Neural cell (in vitro differentiated cells): Measurements from ENCODE around the gene DGKG.

ENCODE experiments used
- EP300 ChIP-seq: fragments of 450-650 bp; conservative IDR thresholded peaks from 2 replicates; pipeline ENCODE4 v1.6.1; 2014; ENCODE audit warnings: antibody characterized with exemption, mild to moderate bottlenecking, moderate library complexity; ENCODE audit not compliant: poor library complexity, severe bottlenecking
- EZH2 ChIP-seq: fragments of 200-600, 300-800 bp; shearing (Covaris generic), sonication (generic); IDR thresholded peaks from 2 replicates; pipeline ENCODE4 v1.6.1; 2014; ENCODE audit warnings: antibody characterized with exemption, low read length, borderline replicate concordance, mild to moderate bottlenecking; ENCODE audit not compliant: insufficient read depth, poor library complexity, severe bottlenecking
- POLR2AphosphoS5 ChIP-seq: IDR thresholded peaks from 2 replicates; pipeline ENCODE4 v1.6.1; 2012
- RAD21 ChIP-seq: fragments of 450-650 bp; conservative IDR thresholded peaks from 2 replicates; pipeline ENCODE4 v1.6.1; 2014; ENCODE audit warnings: antibody characterized with exemption, mild to moderate bottlenecking, moderate library complexity
- SMC3 ChIP-seq: fragments of 450-650 bp; conservative IDR thresholded peaks from 2 replicates; pipeline ENCODE4 v1.6.1; 2014; ENCODE audit warnings: antibody characterized with exemption, mild to moderate bottlenecking, moderate library complexity; ENCODE audit not compliant: poor library complexity
- TAF1 ChIP-seq: IDR thresholded peaks from 2 replicates; pipeline ENCODE4 v1.6.1; 2012; ENCODE audit warnings: low read depth
- TF ChIP-seq, protein P1 (sequence below): fragments of 450-650 bp; IDR thresholded peaks from 2 replicates; pipeline ENCODE4 v1.5.1; 2014; ENCODE audit warnings: antibody characterized with exemption, mild to moderate bottlenecking, moderate library complexity; ENCODE audit not compliant: poor library complexity, severe bottlenecking
- TF ChIP-seq, protein P2 (sequence below): IDR thresholded peaks from 2 replicates; pipeline ENCODE4 v1.6.1; 2012; ENCODE audit warnings: borderline replicate concordance

DNA sequence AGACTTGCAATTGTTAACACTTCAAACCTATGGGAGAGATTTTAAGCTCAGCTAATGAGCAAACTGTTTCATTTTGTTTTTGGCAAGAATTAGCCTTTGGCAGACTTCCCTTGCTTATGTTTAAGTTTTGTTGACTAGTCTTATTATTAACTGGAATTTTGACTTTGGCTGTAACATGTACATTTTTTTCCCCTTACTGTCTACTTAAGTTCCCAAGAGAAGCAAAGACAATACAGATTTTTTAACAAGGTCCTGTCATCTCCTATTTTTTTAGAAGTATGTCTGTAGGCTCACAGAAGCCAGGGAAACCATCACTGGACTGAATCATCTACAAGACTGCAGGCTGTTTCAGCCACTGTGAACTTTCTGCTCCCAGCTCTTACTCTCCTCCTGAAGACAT lies 74.3 kb downstream of the DGKG start:
- TF ChIP-seq EP300 (no peak), SMC3 (no peak), EZH2 (no peak), RAD21 (no peak), POLR2AphosphoS5 (no peak), TAF1 (no peak)
- TF ChIP-seq, protein P1, sequence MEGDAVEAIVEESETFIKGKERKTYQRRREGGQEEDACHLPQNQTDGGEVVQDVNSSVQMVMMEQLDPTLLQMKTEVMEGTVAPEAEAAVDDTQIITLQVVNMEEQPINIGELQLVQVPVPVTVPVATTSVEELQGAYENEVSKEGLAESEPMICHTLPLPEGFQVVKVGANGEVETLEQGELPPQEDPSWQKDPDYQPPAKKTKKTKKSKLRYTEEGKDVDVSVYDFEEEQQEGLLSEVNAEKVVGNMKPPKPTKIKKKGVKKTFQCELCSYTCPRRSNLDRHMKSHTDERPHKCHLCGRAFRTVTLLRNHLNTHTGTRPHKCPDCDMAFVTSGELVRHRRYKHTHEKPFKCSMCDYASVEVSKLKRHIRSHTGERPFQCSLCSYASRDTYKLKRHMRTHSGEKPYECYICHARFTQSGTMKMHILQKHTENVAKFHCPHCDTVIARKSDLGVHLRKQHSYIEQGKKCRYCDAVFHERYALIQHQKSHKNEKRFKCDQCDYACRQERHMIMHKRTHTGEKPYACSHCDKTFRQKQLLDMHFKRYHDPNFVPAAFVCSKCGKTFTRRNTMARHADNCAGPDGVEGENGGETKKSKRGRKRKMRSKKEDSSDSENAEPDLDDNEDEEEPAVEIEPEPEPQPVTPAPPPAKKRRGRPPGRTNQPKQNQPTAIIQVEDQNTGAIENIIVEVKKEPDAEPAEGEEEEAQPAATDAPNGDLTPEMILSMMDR: no peak
- TF ChIP-seq, protein P2, sequence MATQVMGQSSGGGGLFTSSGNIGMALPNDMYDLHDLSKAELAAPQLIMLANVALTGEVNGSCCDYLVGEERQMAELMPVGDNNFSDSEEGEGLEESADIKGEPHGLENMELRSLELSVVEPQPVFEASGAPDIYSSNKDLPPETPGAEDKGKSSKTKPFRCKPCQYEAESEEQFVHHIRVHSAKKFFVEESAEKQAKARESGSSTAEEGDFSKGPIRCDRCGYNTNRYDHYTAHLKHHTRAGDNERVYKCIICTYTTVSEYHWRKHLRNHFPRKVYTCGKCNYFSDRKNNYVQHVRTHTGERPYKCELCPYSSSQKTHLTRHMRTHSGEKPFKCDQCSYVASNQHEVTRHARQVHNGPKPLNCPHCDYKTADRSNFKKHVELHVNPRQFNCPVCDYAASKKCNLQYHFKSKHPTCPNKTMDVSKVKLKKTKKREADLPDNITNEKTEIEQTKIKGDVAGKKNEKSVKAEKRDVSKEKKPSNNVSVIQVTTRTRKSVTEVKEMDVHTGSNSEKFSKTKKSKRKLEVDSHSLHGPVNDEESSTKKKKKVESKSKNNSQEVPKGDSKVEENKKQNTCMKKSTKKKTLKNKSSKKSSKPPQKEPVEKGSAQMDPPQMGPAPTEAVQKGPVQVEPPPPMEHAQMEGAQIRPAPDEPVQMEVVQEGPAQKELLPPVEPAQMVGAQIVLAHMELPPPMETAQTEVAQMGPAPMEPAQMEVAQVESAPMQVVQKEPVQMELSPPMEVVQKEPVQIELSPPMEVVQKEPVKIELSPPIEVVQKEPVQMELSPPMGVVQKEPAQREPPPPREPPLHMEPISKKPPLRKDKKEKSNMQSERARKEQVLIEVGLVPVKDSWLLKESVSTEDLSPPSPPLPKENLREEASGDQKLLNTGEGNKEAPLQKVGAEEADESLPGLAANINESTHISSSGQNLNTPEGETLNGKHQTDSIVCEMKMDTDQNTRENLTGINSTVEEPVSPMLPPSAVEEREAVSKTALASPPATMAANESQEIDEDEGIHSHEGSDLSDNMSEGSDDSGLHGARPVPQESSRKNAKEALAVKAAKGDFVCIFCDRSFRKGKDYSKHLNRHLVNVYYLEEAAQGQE: no peak
